Measurements from ENCODE around the gene TMEM54.
"Not testable (repeated sequence)": the region's sequence is repeated elsewhere in the genome, so short reads cannot be mapped to it uniquely, and the experiment has no call there.

TMEM54 gene

DNA sequence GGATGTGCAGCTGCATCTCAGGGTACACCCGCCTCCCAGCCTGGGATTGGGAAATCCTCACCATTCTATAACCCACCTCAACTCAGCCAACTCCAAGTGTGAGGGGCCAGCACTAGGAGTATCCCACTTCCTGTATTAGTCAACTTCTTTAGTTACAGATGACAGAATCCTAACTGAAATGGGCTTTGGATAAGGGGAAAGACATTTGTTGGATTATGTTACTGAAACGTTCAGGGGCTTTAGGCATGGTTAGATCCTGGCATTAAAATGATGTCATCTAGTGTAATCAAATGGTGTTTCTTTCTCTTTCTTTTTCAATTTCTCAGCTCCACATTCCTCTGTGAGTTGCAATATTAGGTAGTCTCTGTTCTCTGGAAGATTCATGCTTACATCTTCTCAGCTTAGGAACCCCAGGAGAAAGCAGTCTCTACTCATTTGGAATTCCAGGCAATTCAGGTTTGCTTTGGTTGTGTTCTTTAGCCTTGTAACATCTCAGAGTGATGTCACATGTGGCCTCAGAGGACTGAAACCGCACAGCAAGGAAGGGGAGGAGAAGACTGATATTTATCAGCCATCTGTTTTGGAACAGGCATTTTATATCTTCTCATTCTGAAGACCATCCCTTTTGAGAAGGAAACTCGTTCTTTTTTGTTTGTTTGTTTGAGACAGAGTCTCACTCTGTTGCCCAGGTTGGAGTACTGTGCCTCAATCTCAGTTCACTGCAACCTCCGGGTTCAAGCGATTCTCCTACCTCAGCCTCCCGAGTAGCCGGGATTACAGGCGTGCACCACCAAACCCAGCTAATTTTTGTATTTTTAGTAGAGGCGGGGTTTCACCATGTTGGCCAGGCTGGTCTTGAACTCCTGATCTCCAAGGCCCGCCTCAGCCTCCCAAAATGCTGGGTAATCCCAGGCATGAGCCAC lies 18.9 kb upstream of the TMEM54 start:
- DNase-seq (ENCODE audit: low spot score): no peak

DNA sequence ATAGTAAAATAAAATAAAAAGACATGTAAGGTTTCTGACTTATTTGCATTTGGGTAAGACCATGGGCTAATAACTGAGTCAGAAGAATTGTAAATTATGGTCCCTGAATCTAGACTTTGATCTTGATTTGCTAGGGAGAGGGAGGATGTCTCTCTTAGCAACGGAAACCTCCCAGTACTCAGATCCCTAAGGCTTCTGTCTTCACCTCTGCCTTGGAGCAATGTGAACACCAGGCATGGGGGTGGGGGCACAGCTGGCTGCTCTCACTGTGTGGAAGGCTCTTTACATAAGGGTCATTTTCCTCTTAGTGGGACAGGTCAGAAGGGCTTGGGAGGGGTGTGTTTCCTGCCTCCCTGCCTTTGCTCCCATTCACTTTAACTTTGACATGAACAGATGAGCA lies 17.0 kb upstream of the TMEM54 start:
- DNase-seq (ENCODE audit: low spot score): no peak

DNA sequence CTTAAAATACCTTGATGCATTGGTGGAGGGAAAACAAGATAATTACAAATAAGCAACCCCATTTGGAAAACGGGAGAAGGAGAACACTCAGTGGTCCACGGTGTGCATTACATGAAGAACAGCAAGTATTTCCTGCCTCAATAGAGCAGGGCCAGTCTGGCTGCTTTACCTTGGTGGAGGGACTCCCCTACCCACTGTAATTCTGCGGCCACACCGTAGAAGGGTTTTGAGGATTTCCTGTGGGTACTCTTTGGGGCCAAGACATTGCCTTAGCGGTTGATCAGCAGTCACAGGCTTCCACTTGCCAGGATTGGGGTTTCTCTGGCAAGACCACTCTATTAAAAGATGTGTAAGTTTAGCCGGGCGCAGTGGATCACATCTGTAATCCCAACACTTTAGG lies 16.3 kb upstream of the TMEM54 start:
- DNase-seq (ENCODE audit: low spot score): no peak

- no peak for DNase-seq (ENCODE audit: low spot score)
Observed at GRCh38 chr1:32915766-32916706, 14.8 kb upstream of the TMEM54 start.

GRCh38 chr1:32910319-32910718 lies 9.1 kb upstream of the TMEM54 start:
- no peak for DNase-seq (ENCODE audit: low spot score)

GRCh38 chr1:32907435-32907834 lies 6.2 kb upstream of the TMEM54 start:
- no peak for DNase-seq (ENCODE audit: low spot score)

- no peak for DNase-seq (ENCODE audit: low spot score)
Observed at GRCh38 chr1:32906654-32907053, 5.5 kb upstream of the TMEM54 start.

DNA sequence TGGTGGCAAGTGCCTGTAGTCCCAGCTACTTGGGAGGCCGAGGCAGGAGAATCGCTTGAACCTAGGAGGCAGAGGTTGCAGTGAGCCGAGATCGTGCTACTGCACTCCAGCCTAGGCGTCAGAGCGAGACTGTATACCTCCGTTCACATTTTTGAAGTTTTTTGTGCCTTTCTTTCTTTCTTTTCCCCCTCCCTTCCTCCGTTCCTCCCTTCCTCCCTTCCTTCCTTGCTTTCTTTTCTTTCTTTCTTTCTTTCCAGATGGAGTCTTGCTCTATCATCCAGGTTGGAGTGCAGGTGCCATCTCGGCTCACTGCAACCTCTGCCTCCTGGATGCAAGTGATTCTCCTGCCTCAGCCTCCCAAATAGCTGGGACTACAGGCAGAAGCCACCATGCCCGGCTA lies 4.4 kb upstream of the TMEM54 start:
- not testable (repeated sequence) for DNase-seq (ENCODE audit: low spot score)

DNA sequence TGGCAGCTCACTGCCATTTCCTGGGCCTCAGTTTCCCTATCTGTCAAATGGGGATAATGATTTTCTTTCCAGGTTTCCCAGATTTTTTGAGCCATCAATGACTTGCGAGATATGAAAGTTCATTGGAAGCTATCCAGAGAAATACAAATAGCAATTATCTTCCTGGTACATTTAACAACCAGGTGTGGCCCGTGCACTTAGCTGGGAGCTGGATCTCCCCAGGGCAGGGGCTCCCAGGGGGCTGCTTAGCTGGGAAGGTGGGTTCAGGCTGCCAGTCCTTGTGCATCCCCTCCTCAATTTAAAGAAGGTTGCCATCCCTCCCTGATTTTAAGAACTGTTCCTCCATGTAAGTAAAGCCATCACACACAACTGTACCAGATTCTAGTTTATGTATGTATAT lies 3.6 kb upstream of the TMEM54 start:
- DNase-seq (ENCODE audit: low spot score): no peak

DNA sequence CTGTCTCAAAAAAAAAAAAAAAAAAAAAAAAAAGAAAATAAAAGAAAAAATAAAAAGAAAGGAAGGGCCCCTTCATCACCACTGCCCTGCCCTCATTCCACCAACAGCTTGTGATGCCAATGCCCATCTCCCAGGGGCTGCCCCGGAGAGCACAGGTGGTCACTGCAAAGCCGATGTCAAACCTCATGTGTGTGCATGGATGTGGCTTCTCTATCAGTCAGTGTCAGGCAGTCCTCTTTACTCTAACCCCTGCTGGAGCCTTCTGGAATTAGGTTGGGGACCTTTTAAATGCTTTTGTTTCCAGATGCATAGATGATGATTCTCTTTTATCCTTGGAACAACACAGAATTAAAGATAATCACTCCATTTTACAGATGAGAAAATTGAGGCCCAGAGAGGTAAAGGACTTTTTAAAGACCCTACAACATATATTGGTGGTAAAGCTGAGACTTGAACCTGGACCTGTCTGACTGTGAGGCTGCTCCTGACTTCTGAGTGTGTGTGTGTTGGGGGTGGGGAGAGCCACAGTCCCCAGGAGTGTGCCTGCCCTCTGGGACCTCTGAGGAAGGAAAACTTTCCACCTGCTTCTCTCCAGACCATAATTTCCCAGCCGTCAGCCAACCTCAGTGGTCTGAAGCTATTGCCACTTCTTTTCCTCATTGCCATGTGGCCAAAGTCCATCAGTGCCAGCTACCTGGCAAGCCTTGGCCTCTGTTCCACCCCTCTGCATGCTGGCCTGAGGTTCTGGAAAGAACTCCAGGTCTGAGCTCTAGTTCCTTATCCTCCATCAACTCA lies 3.0 kb upstream of the TMEM54 start:
- no peak for DNase-seq (ENCODE audit: low spot score)

- no peak for DNase-seq (ENCODE audit: low spot score)
Observed at GRCh38 chr1:32902535-32902920, 1.3 kb upstream of the TMEM54 start.

GRCh38 chr1:32901823-32902534 lies 790 bp upstream of the TMEM54 start:
- no peak for DNase-seq (ENCODE audit: low spot score)

- DNase-seq (ENCODE audit: low spot score): no peak
Observed at GRCh38 chr1:32900371-32900955, 726 bp downstream of the TMEM54 start.

- no peak for DNase-seq (ENCODE audit: low spot score)
Observed at GRCh38 chr1:32899586-32900296, 1.4 kb downstream of the TMEM54 start.

- no peak for DNase-seq (ENCODE audit: low spot score)
Observed at GRCh38 chr1:32898958-32899357, 2.2 kb downstream of the TMEM54 start.

GRCh38 chr1:32898056-32898455 lies 3.1 kb downstream of the TMEM54 start:
- DNase-seq (ENCODE audit: low spot score): no peak

- no peak for DNase-seq (ENCODE audit: low spot score)
Observed at GRCh38 chr1:32897082-32898049, 3.8 kb downstream of the TMEM54 start.

DNA sequence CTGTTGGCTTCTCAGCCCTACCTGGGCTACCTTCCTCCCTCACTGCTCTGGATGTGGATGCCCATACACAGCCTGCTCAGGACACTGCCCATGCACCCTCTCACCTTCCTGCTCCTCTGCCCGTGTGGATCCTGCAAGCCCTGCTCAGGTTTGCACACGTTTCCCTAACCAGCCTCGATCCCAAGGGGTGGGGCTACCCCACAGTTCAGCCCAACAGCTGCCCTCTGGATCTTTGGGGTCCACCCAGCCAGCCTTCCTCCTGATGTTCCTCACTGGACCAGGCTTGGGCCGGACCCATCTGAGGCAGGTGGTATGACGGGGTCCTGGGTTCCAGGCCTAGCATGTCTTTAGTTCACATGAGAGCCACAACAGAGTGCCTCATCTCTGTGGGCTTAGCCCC lies 4.7 kb downstream of the TMEM54 start:
- no peak for DNase-seq (ENCODE audit: low spot score)
